HCT116 (cell line): ENCODE results near the gene DUSP16. TPM values are rescaled to one million over a fixed set of nuclear protein-coding genes. Genes with fewer than 3 reads are reported as not detected.

Source experiments
- ATAC-seq: fragments of 200-7000 bp; cut with Tn5 transposase; 2 replicates; pipeline ENCODE4 v1.9.1; 2020; ENCODE audit warnings: mild to moderate bottlenecking, moderate library complexity
- BruUV-seq: library from RNA; stranded (reverse); fragments of 400-500 nt; replicated peaks from 2 replicates; lab custom pipeline; 2021; lab: Mats Ljungman, UMichigan
- CTCF ChIA-PET: fragments of 300-600 bp; sonication (Branson Sonifier 250); formaldehyde crosslinking; loops from one replicate; lab custom pipeline; 2021; ENCODE audit warnings: antibody characterized with exemption; lab: Charles Lee
- POLR2A ChIA-PET: fragments of 300-600, 350-600 bp; sonication (Branson Sonifier 250); formaldehyde crosslinking; loops from one replicate; lab custom pipeline; 2021; ENCODE audit warnings: antibody characterized with exemption; lab: Charles Lee
- RAD21 ChIA-PET, 2 experiments: fragments of 300-600 bp; sonication (Branson Sonifier 250); formaldehyde crosslinking; loops; one replicate each; lab custom pipeline; 2023; ENCODE audit warnings: low total read pairs in 2 of 2; ENCODE audit not compliant: uncharacterized antibody in 2 of 2, unreplicated experiment in 2 of 2, low non-redundant PET in 1 of 2; lab: Charles Lee
- DNase-seq: peaks from one replicate; pipeline ENCODE4 v3.0.0-alpha.2; 2010; ENCODE audit warnings: low read depth, low spot score
- H2AFZ ChIP-seq: fragments of 200-600 bp; shearing (Covaris generic), sonication (generic); 2 replicates; pipeline ENCODE4 v1.6.1; 2017; ENCODE audit warnings: low read depth, mixed run types, mixed read lengths, antibody characterized with exemption, low read length; ENCODE audit not compliant: poor library complexity, severe bottlenecking
- H3K27ac ChIP-seq: 2 replicates; pipeline ENCODE4 v1.5.1; 2012; ENCODE audit warnings: low read depth, low read length
- H3K27me3 ChIP-seq: fragments of 200-600 bp; sonication (generic); 2 replicates; pipeline ENCODE4 v1.6.1; 2016; ENCODE audit warnings: mixed run types, low read length, mixed read lengths; ENCODE audit not compliant: insufficient read depth
- H3K36me3 ChIP-seq, 2 experiments: fragments of 200-500 bp in 1 of 2; fragments of 200-600 bp in 1 of 2; sonication (Bioruptor generic) in 1 of 2; sonication (generic) in 1 of 2; 2 replicates each; pipeline versions ENCODE4 v1.5.1 to v1.6.1; 2014 to 2016; ENCODE audit warnings: low read length in 2 of 2, inconsistent platforms in 1 of 2, mixed read lengths in 1 of 2, mixed run types in 1 of 2; ENCODE audit not compliant: insufficient read depth in 2 of 2, control insufficient read depth in 1 of 2
- H3K4me1 ChIP-seq, 2 experiments: fragments of 200-600 bp in 1 of 2; sonication (generic) in 1 of 2; 2 replicates each; pipeline versions ENCODE4 v1.5.1 to v1.6.1; 2012 to 2017; ENCODE audit warnings: low read length in 2 of 2, inconsistent platforms in 1 of 2, mild to moderate bottlenecking in 1 of 2, mixed read lengths in 1 of 2, mixed run types in 1 of 2, moderate library complexity in 1 of 2; ENCODE audit not compliant: insufficient read depth in 2 of 2, control insufficient read depth in 1 of 2
- H3K4me2 ChIP-seq: fragments of 200-600 bp; sonication (generic); 2 replicates; pipeline ENCODE4 v1.6.1; 2017; ENCODE audit warnings: mixed run types, low read length, mixed read lengths
- H3K4me3 ChIP-seq, 2 experiments: fragments of 200-600 bp in 1 of 2; sonication (generic) in 1 of 2; replicated peaks in 1 of 2; 2 replicates each; pipeline ENCODE4 v1.5.1; 2011 to 2016; ENCODE audit warnings: low read length in 2 of 2, control low read depth in 1 of 2, low read depth in 1 of 2, mild to moderate bottlenecking in 1 of 2, mixed read lengths in 1 of 2, mixed run types in 1 of 2
- H3K79me2 ChIP-seq: fragments of 200-600 bp; sonication (generic); 2 replicates; pipeline ENCODE4 v1.6.1; 2017; ENCODE audit warnings: mild to moderate bottlenecking, mixed run types, low read length, moderate library complexity, mixed read lengths; ENCODE audit not compliant: insufficient read depth
- H3K9ac ChIP-seq: fragments of 200-600 bp; sonication (generic); 2 replicates; pipeline ENCODE4 v1.6.1; 2016; ENCODE audit warnings: low read length, mixed read lengths
- H3K9me2 ChIP-seq: fragments of 200-600 bp; sonication (generic), shearing (Covaris generic); 2 replicates; pipeline ENCODE4 v1.6.1; 2017; ENCODE audit warnings: mixed run types, mild to moderate bottlenecking, moderate library complexity; ENCODE audit not compliant: insufficient read depth
- H3K9me3 ChIP-seq, 2 experiments: fragments of 200-500 bp in 1 of 2; fragments of 200-600 bp in 1 of 2; sonication (Bioruptor generic) in 1 of 2; sonication (generic) in 1 of 2; 2 replicates each; pipeline ENCODE4 v1.6.1; 2014 to 2017; ENCODE audit warnings: low read length in 2 of 2, mixed read lengths in 2 of 2, inconsistent platforms in 1 of 2, low read depth in 1 of 2, mild to moderate bottlenecking in 1 of 2, mixed run types in 1 of 2, moderate library complexity in 1 of 2; ENCODE audit not compliant: control insufficient read depth in 1 of 2, insufficient read depth in 1 of 2
- H4K20me1 ChIP-seq: fragments of 200-600 bp; sonication (generic), shearing (Covaris generic); 2 replicates; pipeline ENCODE4 v1.6.1; 2017; ENCODE audit warnings: mixed run types, mild to moderate bottlenecking, moderate library complexity; ENCODE audit not compliant: insufficient read depth
- EGR1 ChIP-seq: IDR thresholded peaks from 2 replicates; pipeline ENCODE4 v1.6.1; 2012; ENCODE audit warnings: low read depth
- ELF1 ChIP-seq: IDR thresholded peaks from 2 replicates; pipeline ENCODE4 v1.6.1; 2012; ENCODE audit warnings: low read depth, borderline replicate concordance
- EZH2phosphoT487 ChIP-seq: fragments of 200-600 bp; IDR thresholded peaks from 2 replicates; pipeline ENCODE4 v1.6.1; 2018; ENCODE audit warnings: antibody characterized with exemption, borderline replicate concordance
- FOSL1 ChIP-seq: IDR thresholded peaks from 2 replicates; pipeline ENCODE4 v1.6.1; 2012; ENCODE audit warnings: low read depth
- JUND ChIP-seq: IDR thresholded peaks from 2 replicates; pipeline ENCODE4 v1.6.1; 2012
- SP1 ChIP-seq: IDR thresholded peaks from 2 replicates; pipeline ENCODE4 v1.6.1; 2012; ENCODE audit warnings: low read depth
- SRF ChIP-seq: IDR thresholded peaks from 2 replicates; pipeline ENCODE4 v1.6.1; 2012; ENCODE audit warnings: low read depth
- YY1 ChIP-seq: IDR thresholded peaks from 2 replicates; pipeline ENCODE4 v1.6.1; 2011; ENCODE audit warnings: low read length, low read depth, moderate library complexity, mild to moderate bottlenecking; ENCODE audit not compliant: insufficient replicate concordance; ENCODE audit errors: extremely low read depth
- ZFX ChIP-seq: fragments of 450-650 bp; IDR thresholded peaks from 2 replicates; pipeline ENCODE4 v1.6.1; 2017
- intact Hi-C: fragments of 100-400 bp; cut with micrococcal nuclease; formaldehyde crosslinking; loops from 2 replicates; pipeline ENCODE4 v1.10.0; 2022
- total RNA-seq: library from RNA; stranded (reverse); gene quantifications from one replicate; pipeline ENCODE4 v1.2.1, GENCODE V29; 2021; ENCODE audit not compliant: unreplicated experiment
- TF ChIP-seq, protein P1 (sequence below): IDR thresholded peaks from 2 replicates; pipeline ENCODE4 v1.6.1; 2012; ENCODE audit warnings: low read depth

DUSP16 gene
- total RNA-seq, 1 experiment from 2014 or later, result 13.4 TPM

GRCh38 chr12:12585115-12585863 lies 22.6 kb upstream of the DUSP16 start:
- Histone ChIP-seq H3K79me2 (no peaks in the 10 kb centered on the region), H3K36me3 (no peaks in the 10 kb centered on the region), H2AFZ (no peak overlapping the region), H3K9ac (no peak overlapping the region), H3K4me3 (no peak overlapping the region), H3K27me3 (no peaks in the 10 kb centered on the region), H3K4me1 (peaks cover 0 to 6% of the 10 kb centered on the region in 2 experiments; a peak in 1 of 4 replicates), H3K27ac (no peak overlapping the region), H3K4me2 (no peak overlapping the region), H3K9me2 (no peaks in the 10 kb centered on the region), H3K9me3 (no peaks in the 10 kb centered on the region), H4K20me1 (no peaks in the 10 kb centered on the region)
- ChIA-PET POLR2A (no interaction called here), CTCF (no interaction called here), RAD21 (no interaction called here)
- intact Hi-C loops, result no loop called here
- DNase-seq (no peak), ATAC-seq (no peak)
- BruUV-seq, result no TSS peak
- TF ChIP-seq SRF (no peak), EGR1 (no peak), ELF1 (no peak), JUND (no peak), ZFX (no peak), SP1 (no peak), FOSL1 (no peak), EZH2phosphoT487 (no peak), YY1 (no peak)
- TF ChIP-seq, protein P1, sequence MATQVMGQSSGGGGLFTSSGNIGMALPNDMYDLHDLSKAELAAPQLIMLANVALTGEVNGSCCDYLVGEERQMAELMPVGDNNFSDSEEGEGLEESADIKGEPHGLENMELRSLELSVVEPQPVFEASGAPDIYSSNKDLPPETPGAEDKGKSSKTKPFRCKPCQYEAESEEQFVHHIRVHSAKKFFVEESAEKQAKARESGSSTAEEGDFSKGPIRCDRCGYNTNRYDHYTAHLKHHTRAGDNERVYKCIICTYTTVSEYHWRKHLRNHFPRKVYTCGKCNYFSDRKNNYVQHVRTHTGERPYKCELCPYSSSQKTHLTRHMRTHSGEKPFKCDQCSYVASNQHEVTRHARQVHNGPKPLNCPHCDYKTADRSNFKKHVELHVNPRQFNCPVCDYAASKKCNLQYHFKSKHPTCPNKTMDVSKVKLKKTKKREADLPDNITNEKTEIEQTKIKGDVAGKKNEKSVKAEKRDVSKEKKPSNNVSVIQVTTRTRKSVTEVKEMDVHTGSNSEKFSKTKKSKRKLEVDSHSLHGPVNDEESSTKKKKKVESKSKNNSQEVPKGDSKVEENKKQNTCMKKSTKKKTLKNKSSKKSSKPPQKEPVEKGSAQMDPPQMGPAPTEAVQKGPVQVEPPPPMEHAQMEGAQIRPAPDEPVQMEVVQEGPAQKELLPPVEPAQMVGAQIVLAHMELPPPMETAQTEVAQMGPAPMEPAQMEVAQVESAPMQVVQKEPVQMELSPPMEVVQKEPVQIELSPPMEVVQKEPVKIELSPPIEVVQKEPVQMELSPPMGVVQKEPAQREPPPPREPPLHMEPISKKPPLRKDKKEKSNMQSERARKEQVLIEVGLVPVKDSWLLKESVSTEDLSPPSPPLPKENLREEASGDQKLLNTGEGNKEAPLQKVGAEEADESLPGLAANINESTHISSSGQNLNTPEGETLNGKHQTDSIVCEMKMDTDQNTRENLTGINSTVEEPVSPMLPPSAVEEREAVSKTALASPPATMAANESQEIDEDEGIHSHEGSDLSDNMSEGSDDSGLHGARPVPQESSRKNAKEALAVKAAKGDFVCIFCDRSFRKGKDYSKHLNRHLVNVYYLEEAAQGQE, result no peak
